Endothelial cell of umbilical vein (primary cell): ENCODE measurements around the gene LCNL1. TPM values are rescaled to one million over a fixed set of nuclear protein-coding genes. Genes with fewer than 3 reads are reported as not detected.

Experiments used
- BruUV-seq: library from RNA; stranded (reverse); fragments of 400-500 nt; replicated peaks from 2 replicates; lab custom pipeline; 2021; lab: Mats Ljungman, UMichigan
- CTCF ChIA-PET: fragments of 300-600, 350-600 bp; sonication (Branson Sonifier 250); formaldehyde crosslinking; loops from one replicate; lab custom pipeline; 2021; ENCODE audit warnings: antibody characterized with exemption, inconsistent platforms; lab: Charles Lee
- POLR2A ChIA-PET: fragments of 300-600, 350-600 bp; sonication (Branson Sonifier 250); formaldehyde crosslinking; loops from one replicate; lab custom pipeline; 2021; ENCODE audit warnings: antibody characterized with exemption, inconsistent platforms; lab: Charles Lee
- DNase-seq: peaks from one replicate; pipeline ENCODE4 v3.0.0-alpha.2; 2011; ENCODE audit warnings: low read depth, low spot score
- FAIRE-seq: peaks from 2 replicates; lab custom pipeline; 2011; peaks lifted over from hg19 to GRCh38; lab: Jason Lieb, UNC
- H2AFZ ChIP-seq: 2 replicates; pipeline ENCODE4 v1.6.0; 2012; ENCODE audit warnings: low read depth, low read length, control low read depth, inconsistent platforms
- H3K27ac ChIP-seq: 2 replicates; pipeline ENCODE4 v1.5.1; 2011; ENCODE audit warnings: low read depth, mild to moderate bottlenecking, control low read depth, low read length, moderate library complexity; ENCODE audit not compliant: insufficient read depth
- H3K27me3 ChIP-seq, 2 experiments: 2 replicates each; pipeline versions ENCODE4 v1.6.0 to v1.6.1; 2011; ENCODE audit warnings: low read length in 2 of 2, mixed read lengths in 1 of 2; ENCODE audit not compliant: control insufficient read depth in 2 of 2, insufficient read depth in 2 of 2
- H3K36me3 ChIP-seq, 2 experiments: 2 replicates in 1 of 2; 3 replicates in 1 of 2; pipeline ENCODE4 v1.5.1; 2011; ENCODE audit warnings: low read length in 2 of 2, mild to moderate bottlenecking in 1 of 2, moderate library complexity in 1 of 2; ENCODE audit not compliant: control insufficient read depth in 2 of 2, insufficient read depth in 2 of 2; ENCODE audit errors: extremely low read depth in 1 of 2
- H3K4me1 ChIP-seq: 3 replicates; pipeline ENCODE4 v1.5.1; 2011; ENCODE audit warnings: mild to moderate bottlenecking, low read length; ENCODE audit not compliant: control insufficient read depth, insufficient read depth; ENCODE audit errors: extremely low read depth
- H3K4me2 ChIP-seq: 2 replicates; pipeline ENCODE4 v1.6.1; 2011; ENCODE audit warnings: low read length, control low read depth, mixed read lengths; ENCODE audit not compliant: insufficient read depth
- H3K4me3 ChIP-seq, 3 experiments: fragments of 200-600 bp in 1 of 3; sonication (generic), shearing (Covaris generic) in 1 of 3; replicated peaks in 1 of 3; 2 replicates each; pipeline ENCODE4 v1.5.1; 2011 to 2016; ENCODE audit warnings: control low read depth in 3 of 3, low read length in 3 of 3, mild to moderate bottlenecking in 2 of 3, inconsistent platforms in 1 of 3, low read depth in 1 of 3, moderate library complexity in 1 of 3; ENCODE audit not compliant: insufficient read depth in 1 of 3
- H3K79me2 ChIP-seq: 2 replicates; pipeline ENCODE4 v1.6.0; 2012; ENCODE audit warnings: low read length, inconsistent platforms; ENCODE audit not compliant: control insufficient read depth, insufficient read depth
- H3K9ac ChIP-seq: replicated peaks from 2 replicates; pipeline ENCODE3; 2011; ENCODE audit warnings: low read length, control low read depth; ENCODE audit not compliant: insufficient read depth; ENCODE audit errors: extremely low read depth
- H3K9me1 ChIP-seq: replicated peaks from 3 replicates; pipeline ENCODE4 v1.6.0; 2011; ENCODE audit warnings: mild to moderate bottlenecking, low read length; ENCODE audit not compliant: control insufficient read depth, insufficient read depth; ENCODE audit errors: extremely low read depth
- H3K9me3 ChIP-seq: replicated peaks from 2 replicates; pipeline ENCODE4 v1.5.1; 2012; ENCODE audit warnings: low read length, inconsistent platforms; ENCODE audit not compliant: control insufficient read depth, insufficient read depth
- H4K20me1 ChIP-seq: replicated peaks from 2 replicates; pipeline ENCODE3; 2011; ENCODE audit warnings: mild to moderate bottlenecking, low read length; ENCODE audit not compliant: control insufficient read depth, insufficient read depth; ENCODE audit errors: extremely low read depth
- CTCF ChIP-seq, 2 donors: IDR thresholded peaks; 1 replicate in 1 of 2; 2 replicates in 1 of 2; pipeline ENCODE4 v1.5.1; 2011; ENCODE audit warnings: low read length in 2 of 2, mild to moderate bottlenecking in 2 of 2, moderate library complexity in 2 of 2, control low read depth in 1 of 2, inconsistent platforms in 1 of 2, low read depth in 1 of 2; ENCODE audit not compliant: insufficient read depth in 1 of 2; ENCODE audit errors: extremely low read depth in 1 of 2
- JUN ChIP-seq: IDR thresholded peaks from 2 replicates; pipeline ENCODE4 v1.6.1; 2011; ENCODE audit warnings: borderline replicate concordance, low read depth; ENCODE audit not compliant: insufficient read length, insufficient read depth
- dilution Hi-C: fragments of 300-500 bp; cut with MboI; formaldehyde crosslinking; loops from one replicate; pipeline ENCODE4 v1.15.0; 2019; ENCODE audit warnings: low sequenced_read_pairs; ENCODE audit not compliant: extremely low pct_ligation_motif_present
- intact Hi-C: fragments of 100-400 bp; cut with micrococcal nuclease; formaldehyde crosslinking; loops from one replicate; pipeline ENCODE4 v1.10.0; 2022
- polyA plus RNA-seq, 4 experiments: library from polyadenylated mRNA; depleted of rRNA in 3 of 4; stranded (reverse) in 3 of 4; unstranded in 1 of 4; fragments of >200 nt; gene quantifications; 2 replicates each; pipeline versions ENCODE4 v1.2.1 to v1.2.3, GENCODE V29; 2011 to 2012; ENCODE audit warnings: missing spikeins in 1 of 4
- total RNA-seq: library from RNA; stranded (reverse); gene quantifications from 2 replicates; pipeline ENCODE4 v1.2.3, GENCODE V29; 2021

Gene LCNL1
- total and polyA plus RNA-seq, 2 donors (not counting 3 experiments of a cell fraction or from before 2014, with no cell fraction given), result not detected

GRCh38 chr9:137021568-137021978, 38.8 kb downstream of the LCNL1 start:
- BruUV-seq, result no TSS peak
- H3K9ac ChIP-seq, result no peak overlapping the region

More at GRCh38 chr9:137021568-137021978, 38.8 kb downstream of the LCNL1 start:
- ChIA-PET CTCF (interaction anchor here (1.4 to 1.8 kb wide), 3 partner anchors 8 to 24 kb away, joined by 3 to 17 read pairs (median 4); no protein-coding TSS in a partner anchor), POLR2A (no interaction called here)
- no peak overlapping the region for H3K4me2 ChIP-seq
- no peaks in the 10 kb centered on the region for H3K79me2 ChIP-seq
- no peak overlapping the region for H3K27ac ChIP-seq
- TF ChIP-seq CTCF (IDR thresholded peaks at IDR 0.05; ENCODE audit: extremely low read depth in 1 of 2, insufficient read depth in 1 of 2, low read depth in 1 of 2, low read length in 2 of 2), result no peak
- no peak for TF ChIP-seq JUN
- intact Hi-C loops, result no loop called here
- dilution Hi-C loops, result no loop called here
- H4K20me1 ChIP-seq, result no peaks in the 10 kb centered on the region
- no peaks in the 10 kb centered on the region for H3K27me3 ChIP-seq
- no peaks in the 10 kb centered on the region for H3K9me3 ChIP-seq
- no peak overlapping the region for H3K4me3 ChIP-seq
- DNase-seq (no peak), FAIRE-seq (no peak)
- H3K4me1 ChIP-seq, result no peaks in the 10 kb centered on the region
- no peaks in the 10 kb centered on the region for H3K9me1 ChIP-seq
- no peak overlapping the region for H2AFZ ChIP-seq
- H3K36me3 ChIP-seq, result no peaks in the 10 kb centered on the region
